Fibroblast of lung (primary cell): ENCODE measurements around the gene MICOS13. TPM values are rescaled to one million over a fixed set of nuclear protein-coding genes. Genes with fewer than 3 reads are reported as not detected.

Experiments used
- DNase-seq, 2 donors: peaks; one replicate each; pipeline versions ENCODE4 v3.0.0 to v3.0.0-alpha.2; 2010; ENCODE audit warnings: low read depth in 2 of 2
- H2AFZ ChIP-seq: 2 replicates; pipeline ENCODE4 v1.5.1; 2012; ENCODE audit warnings: low read length, control low read depth, inconsistent platforms
- H3K27ac ChIP-seq: 2 replicates; pipeline ENCODE4 v1.5.1; 2011; ENCODE audit warnings: low read length, control low read depth; ENCODE audit not compliant: insufficient read depth
- H3K27me3 ChIP-seq: 2 replicates; pipeline ENCODE4 v1.5.1; 2011; ENCODE audit warnings: mild to moderate bottlenecking, low read length; ENCODE audit not compliant: control insufficient read depth, insufficient read depth
- H3K36me3 ChIP-seq: 2 replicates; pipeline ENCODE4 v1.5.1; 2011; ENCODE audit warnings: low read length; ENCODE audit not compliant: control insufficient read depth, insufficient read depth
- H3K4me1 ChIP-seq: 2 replicates; pipeline ENCODE4 v1.5.1; 2011; ENCODE audit warnings: low read length; ENCODE audit not compliant: control insufficient read depth, insufficient read depth; ENCODE audit errors: extremely low read depth
- H3K4me2 ChIP-seq: 2 replicates; pipeline ENCODE4 v1.5.1; 2011; ENCODE audit warnings: low read length, control low read depth; ENCODE audit not compliant: insufficient read depth; ENCODE audit errors: extremely low read depth
- H3K4me3 ChIP-seq, 4 experiments: fragments of 200-600 bp in 1 of 4; sonication (generic) in 1 of 4; replicated peaks in 1 of 4; 2 replicates each; pipeline ENCODE4 v1.5.1; 2011 to 2016; ENCODE audit warnings: low read length in 4 of 4, low read depth in 3 of 4, mild to moderate bottlenecking in 3 of 4, control low read depth in 2 of 4, inconsistent platforms in 1 of 4, mixed read lengths in 1 of 4; ENCODE audit not compliant: insufficient read depth in 1 of 4; ENCODE audit errors: control extremely low read depth in 1 of 4
- H3K79me2 ChIP-seq: 2 replicates; pipeline ENCODE4 v1.5.1; 2012; ENCODE audit warnings: mild to moderate bottlenecking, low read length, inconsistent platforms; ENCODE audit not compliant: control insufficient read depth, insufficient read depth
- H3K9ac ChIP-seq: 2 replicates; pipeline ENCODE4 v1.5.1; 2011; ENCODE audit warnings: mild to moderate bottlenecking, low read length, control low read depth; ENCODE audit not compliant: insufficient read depth
- H3K9me3 ChIP-seq: 2 replicates; pipeline ENCODE4 v1.5.1; 2012; ENCODE audit warnings: low read depth, low read length; ENCODE audit not compliant: control insufficient read depth, insufficient read depth
- H4K20me1 ChIP-seq: 2 replicates; pipeline ENCODE4 v1.5.1; 2011; ENCODE audit warnings: low read length; ENCODE audit not compliant: control insufficient read depth, insufficient read depth; ENCODE audit errors: extremely low read depth
- CTCF ChIP-seq, 2 donors: IDR thresholded peaks in 1 of 2; conservative IDR thresholded peaks in 1 of 2; 1 replicate in 1 of 2; 2 replicates in 1 of 2; pipeline ENCODE4 v1.5.1; 2011 to 2012; ENCODE audit warnings: low read length in 2 of 2, control low read depth in 1 of 2, inconsistent platforms in 1 of 2, low read depth in 1 of 2, mild to moderate bottlenecking in 1 of 2
- EZH2 ChIP-seq: IDR thresholded peaks from 2 replicates; pipeline ENCODE4 v1.5.1; 2012; ENCODE audit warnings: low read length, control low read depth, mild to moderate bottlenecking; ENCODE audit errors: missing control alignments
- polyA plus RNA-seq, 2 donors: library from polyadenylated mRNA; depleted of rRNA in 1 of 2; stranded (reverse) in 1 of 2; unstranded in 1 of 2; fragments of >200 nt; gene quantifications; 2 replicates each; pipeline ENCODE4 v1.2.1, GENCODE V29; 2011 to 2012; ENCODE audit warnings: missing spikeins in 1 of 2
- total RNA-seq: library from RNA; depleted of rRNA; stranded (reverse); fragments of >200 nt; gene quantifications from 2 replicates; pipeline ENCODE4 v1.2.1, GENCODE V29; 2014

MICOS13 gene
- total and polyA plus RNA-seq, 2 donors (not counting 1 experiment from before 2014, with no cell fraction given): 20.8 to 73.5 TPM

- Histone ChIP-seq H3K79me2 (peaks cover 10% of the 10 kb centered on the region), H3K9me3 (no peaks in the 10 kb centered on the region), H3K4me3 (no peak overlapping the region), H4K20me1 (no peaks in the 10 kb centered on the region), H3K27me3 (peaks cover 3% of the 10 kb centered on the region), H3K4me1 (peaks cover 4% of the 10 kb centered on the region), H3K4me2 (no peak overlapping the region), H3K9ac (no peak overlapping the region), H3K27ac (no peak overlapping the region), H3K36me3 (peaks cover 1% of the 10 kb centered on the region), H2AFZ (no peak overlapping the region)
- DNase-seq: no peak
- TF ChIP-seq CTCF (conservative IDR thresholded peaks at IDR 0.05 in 1 of 2, IDR thresholded peaks at IDR 0.05 in 1 of 2; ENCODE audit: low read depth in 1 of 2, low read length in 2 of 2) (no peak), EZH2 (no peak)
Observed at GRCh38 chr19:5677580-5677979, 2.7 kb downstream of the MICOS13 start.

- Histone ChIP-seq H3K9ac (no peak overlapping the region), H3K79me2 (peaks cover 10% of the 10 kb centered on the region), H3K9me3 (no peaks in the 10 kb centered on the region), H3K4me2 (no peak overlapping the region), H3K27me3 (peaks cover 3% of the 10 kb centered on the region), H3K4me1 (peaks cover 4% of the 10 kb centered on the region), H3K36me3 (peaks cover 1% of the 10 kb centered on the region), H3K27ac (no peak overlapping the region), H4K20me1 (no peaks in the 10 kb centered on the region), H2AFZ (no peak overlapping the region), H3K4me3 (no peak overlapping the region)
- TF ChIP-seq CTCF (conservative IDR thresholded peaks at IDR 0.05 in 1 of 2, IDR thresholded peaks at IDR 0.05 in 1 of 2; ENCODE audit: low read depth in 1 of 2, low read length in 2 of 2): no peak
- TF ChIP-seq EZH2: no peak
- no peak for DNase-seq
Observed at GRCh38 chr19:5677136-5677535, 3.2 kb downstream of the MICOS13 start.

DNA sequence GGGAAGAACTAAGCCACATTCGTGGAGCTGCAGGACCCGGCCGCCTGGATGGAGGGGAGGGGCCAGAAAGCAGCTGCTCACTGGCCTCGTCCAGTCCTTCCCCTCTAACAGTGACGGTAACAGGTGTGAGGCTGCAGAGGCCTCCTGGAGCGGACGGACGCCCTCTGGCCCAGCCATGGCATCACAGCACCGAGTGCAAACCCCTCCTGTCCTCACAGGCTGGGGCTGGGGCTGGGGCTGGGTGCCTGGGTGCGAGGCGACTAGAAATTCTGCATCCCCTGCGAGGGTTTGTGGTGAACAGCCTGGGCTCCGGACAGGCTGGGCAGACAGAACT lies 3.6 kb downstream of the MICOS13 start:
- Histone ChIP-seq H3K9me3 (no peaks in the 10 kb centered on the region), H3K9ac (no peak overlapping the region), H3K4me1 (peaks cover 4% of the 10 kb centered on the region), H3K4me3 (no peak overlapping the region), H4K20me1 (no peaks in the 10 kb centered on the region), H3K27me3 (no peaks in the 10 kb centered on the region), H3K36me3 (peaks cover 4% of the 10 kb centered on the region), H3K4me2 (no peak overlapping the region), H2AFZ (no peak overlapping the region), H3K27ac (no peak overlapping the region), H3K79me2 (peaks cover 10% of the 10 kb centered on the region)
- TF ChIP-seq CTCF (conservative IDR thresholded peaks at IDR 0.05 in 1 of 2, IDR thresholded peaks at IDR 0.05 in 1 of 2; ENCODE audit: low read depth in 1 of 2, low read length in 2 of 2) (no peak), EZH2 (no peak)
- DNase-seq: no peak
